ENCODE data around the gene MCC. TPM values are rescaled to one million over a fixed set of nuclear protein-coding genes. Genes with fewer than 3 reads are reported as not detected.

Gene MCC
- total and polyA plus RNA-seq, 12 donors: 4.2 to 34.1 (median 25.2) TPM

- H3K9me3 ChIP-seq: no peaks in the 10 kb centered on the region
- intact Hi-C loops (cut with DNase I): loop anchor here in 4 of 10 donors (5.0 kb wide), 1 partner anchor 39 kb away; no protein-coding TSS in a partner anchor
- peaks cover 8 to 79% (median 57%) of the 10 kb centered on the region in 9 donors for H3K4me1 ChIP-seq
- 93 to 98% methylated on average over 3 of the region's 3 CpGs for WGBS, 2 donors
- H3K36me3 ChIP-seq: no peaks in the 10 kb centered on the region
- peak overlapping the region in 1 of 10 donors; percentile 2 for H3K27ac ChIP-seq
- H3K27me3 ChIP-seq: no peaks in the 10 kb centered on the region
- H3K4me3 ChIP-seq: no peak overlapping the region
- DNase-seq (no peak), ATAC-seq (no peak)
- TF ChIP-seq, protein P1, sequence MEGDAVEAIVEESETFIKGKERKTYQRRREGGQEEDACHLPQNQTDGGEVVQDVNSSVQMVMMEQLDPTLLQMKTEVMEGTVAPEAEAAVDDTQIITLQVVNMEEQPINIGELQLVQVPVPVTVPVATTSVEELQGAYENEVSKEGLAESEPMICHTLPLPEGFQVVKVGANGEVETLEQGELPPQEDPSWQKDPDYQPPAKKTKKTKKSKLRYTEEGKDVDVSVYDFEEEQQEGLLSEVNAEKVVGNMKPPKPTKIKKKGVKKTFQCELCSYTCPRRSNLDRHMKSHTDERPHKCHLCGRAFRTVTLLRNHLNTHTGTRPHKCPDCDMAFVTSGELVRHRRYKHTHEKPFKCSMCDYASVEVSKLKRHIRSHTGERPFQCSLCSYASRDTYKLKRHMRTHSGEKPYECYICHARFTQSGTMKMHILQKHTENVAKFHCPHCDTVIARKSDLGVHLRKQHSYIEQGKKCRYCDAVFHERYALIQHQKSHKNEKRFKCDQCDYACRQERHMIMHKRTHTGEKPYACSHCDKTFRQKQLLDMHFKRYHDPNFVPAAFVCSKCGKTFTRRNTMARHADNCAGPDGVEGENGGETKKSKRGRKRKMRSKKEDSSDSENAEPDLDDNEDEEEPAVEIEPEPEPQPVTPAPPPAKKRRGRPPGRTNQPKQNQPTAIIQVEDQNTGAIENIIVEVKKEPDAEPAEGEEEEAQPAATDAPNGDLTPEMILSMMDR (IDR thresholded peaks at IDR 0.05): no peak
These were observed 235.2 kb downstream of the MCC start for GRCh38 chr5:113253037-113253436.

DNA sequence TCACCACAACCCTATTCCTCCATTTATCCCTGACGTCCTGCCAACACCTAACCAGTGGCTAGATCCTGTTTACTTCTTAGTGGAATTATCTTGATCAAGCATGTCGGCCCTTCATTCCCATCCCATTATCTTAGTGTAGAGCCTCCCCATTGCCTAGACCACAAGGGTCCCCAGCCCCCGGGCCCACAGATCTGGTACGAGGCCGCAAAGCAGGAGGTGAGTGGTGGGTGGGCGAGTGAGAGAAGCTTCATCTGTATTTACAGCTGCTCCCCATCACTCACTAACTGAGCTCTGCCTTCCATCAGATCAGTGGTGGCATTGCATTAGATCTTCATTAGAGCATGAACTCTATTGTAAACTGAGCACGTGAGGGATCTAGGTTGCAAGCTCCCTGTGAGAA, 236.2 kb downstream of the MCC start:
- intact Hi-C loops (cut with DNase I): loop anchor here in 4 of 10 donors (5.0 kb wide), 1 partner anchor 40 kb away; no protein-coding TSS in a partner anchor
- WGBS, 2 donors: 77 to 82% methylated on average over 7 of the region's 7 CpGs
- ATAC-seq (no peak), DNase-seq (no peak)
- TF ChIP-seq, protein P1 (IDR thresholded peaks at IDR 0.05): no peak
- H3K27ac ChIP-seq: peak overlapping the region in 5 of 10 donors; percentile 61 to 83 (median 74)
- no peaks in the 10 kb centered on the region for H3K27me3 ChIP-seq
- H3K9me3 ChIP-seq: no peaks in the 10 kb centered on the region
- H3K4me3 ChIP-seq: no peak overlapping the region
- peaks cover 8 to 83% (median 55%) of the 10 kb centered on the region in 9 donors for H3K4me1 ChIP-seq
- no peaks in the 10 kb centered on the region for H3K36me3 ChIP-seq

DNA sequence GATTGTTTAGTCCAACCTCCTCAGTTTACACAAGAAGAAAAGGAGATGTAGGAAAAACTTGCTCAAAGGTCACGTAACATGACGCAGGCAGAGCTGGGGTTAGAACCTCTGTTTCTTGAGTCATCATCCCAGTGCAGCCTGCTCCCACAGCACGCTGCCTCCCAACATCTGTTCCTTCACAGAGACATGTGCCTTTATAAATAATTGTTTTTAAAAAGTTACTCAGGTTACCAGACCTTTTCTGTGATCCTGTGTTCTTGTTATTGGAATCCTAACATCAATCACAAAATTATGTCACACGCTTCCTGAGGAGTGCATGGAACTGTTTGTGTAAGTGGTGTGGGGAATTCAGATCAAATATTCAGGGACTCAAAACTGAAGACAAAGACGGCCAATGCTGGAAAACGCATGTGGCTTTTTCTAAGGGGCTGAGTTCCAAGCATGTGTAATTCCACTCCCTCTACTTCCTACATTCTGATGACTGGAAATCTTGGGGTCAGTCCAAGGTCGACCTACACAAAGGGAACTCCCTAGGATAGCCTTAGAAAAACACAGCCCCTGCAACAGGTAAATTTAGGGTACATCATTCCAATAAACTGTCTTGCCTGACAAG, 237.8 kb downstream of the MCC start:
- Histone ChIP-seq H3K27me3 (no peaks in the 10 kb centered on the region), H3K36me3 (no peaks in the 10 kb centered on the region), H3K27ac (peak overlapping the region in 9 of 10 donors; percentile 53 to 83 (median 68)), H3K4me1 (peaks cover 15 to 83% (median 59%) of the 10 kb centered on the region in 9 donors), H3K4me3 (no peak overlapping the region), H3K9me3 (no peaks in the 10 kb centered on the region)
- DNase-seq: peak in 1 of 2 donors; percentile 73
- whole genome bisulfite sequencing, 2 donors: 31 to 40% methylated on average over 7 of the region's 7 CpGs
- TF ChIP-seq, protein P1 (IDR thresholded peaks at IDR 0.05): no peak
- ATAC-seq: peak; percentile 53 to 84 (median 76)
- intact Hi-C loops (cut with DNase I): loop anchor here in 4 of 10 donors (5.0 kb wide), 1 partner anchor 42 kb away; no protein-coding TSS in a partner anchor

GRCh38 chr5:113249206-113249605, 239.0 kb downstream of the MCC start:
- TF ChIP-seq, protein P1 (IDR thresholded peaks at IDR 0.05): no peak
- WGBS, 2 donors: 77 to 78% methylated on average over 1 of the region's 1 CpG
- no peak for DNase-seq
- ATAC-seq: no peak
- Histone ChIP-seq H3K4me1 (peaks cover 15 to 88% (median 63%) of the 10 kb centered on the region in 9 donors), H3K9me3 (no peaks in the 10 kb centered on the region), H3K27ac (peak overlapping the region in 9 of 10 donors; percentile 53 to 83 (median 68)), H3K36me3 (no peaks in the 10 kb centered on the region), H3K4me3 (no peak overlapping the region), H3K27me3 (no peaks in the 10 kb centered on the region)
- intact Hi-C loops (cut with DNase I): loop anchor here in 2 of 10 donors (5.0 kb wide), 2 partner anchors 43 to 267 kb away; no protein-coding TSS in a partner anchor

All from heart right ventricle (tissue), 16 donors.